ENCODE data around the gene STARD7.
"Not testable (repeated sequence)": the region's sequence is repeated elsewhere in the genome, so short reads cannot be mapped to it uniquely, and the experiment has no call there.

Gene STARD7

GRCh38 chr2:96146881-96147592, 61.6 kb downstream of the STARD7 start:
- no peak for DNase-seq

- peak; percentile 93 to 96 for DNase-seq
Measured at GRCh38 chr2:96146153-96146880, 62.3 kb downstream of the STARD7 start.

GRCh38 chr2:96145848-96146152, 62.8 kb downstream of the STARD7 start:
- DNase-seq = peak in 1 of 2 donors; percentile 54

DNA sequence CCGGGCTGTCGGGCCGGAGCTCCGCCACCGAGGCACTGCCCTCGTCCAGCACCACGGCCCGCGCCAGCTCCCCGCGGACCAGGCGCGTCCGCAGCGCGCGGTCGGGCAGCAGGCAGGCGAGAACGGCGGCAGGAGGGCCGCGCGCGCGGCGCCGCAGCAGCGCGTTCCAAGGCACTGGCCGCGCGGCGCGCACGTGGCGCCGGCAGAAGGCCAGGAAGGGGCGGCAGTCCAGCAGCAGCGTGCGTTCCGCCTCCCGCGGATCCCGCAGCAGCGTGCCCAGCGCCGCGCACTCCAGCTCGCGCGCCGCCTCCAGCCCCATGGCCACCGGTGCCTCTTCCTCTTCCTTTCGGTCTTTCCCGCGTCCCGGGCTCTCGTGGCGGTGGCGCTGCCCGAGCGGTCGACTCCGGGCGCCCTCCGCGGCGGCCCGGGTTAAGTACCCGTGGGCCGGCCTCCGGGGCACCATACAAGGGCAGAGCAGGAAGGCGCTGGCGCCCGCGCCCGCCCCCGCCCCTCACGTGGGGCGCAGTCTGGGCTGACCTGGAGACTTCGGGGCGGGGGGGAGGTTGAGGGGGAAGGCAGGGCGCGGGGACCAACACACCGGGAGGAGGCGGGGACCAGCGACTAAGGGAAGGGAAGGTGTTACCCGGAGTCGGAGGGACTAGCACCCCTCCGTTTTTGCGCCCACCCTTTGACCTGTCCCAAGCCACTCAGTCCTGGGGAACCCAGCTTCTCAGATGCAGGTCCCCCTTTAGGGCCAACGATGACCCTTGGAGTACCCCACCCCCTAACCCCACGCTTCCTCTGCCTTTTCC, 63.4 kb downstream of the STARD7 start, which contains the start of gene DUSP2:
Gene DUSP2 (minus strand): TSS at position 405 of the 812 bp plus-strand sequence. CDS start 86 bp downstream, at position 319.
- peak; percentile 86 to 96 for DNase-seq

DNA sequence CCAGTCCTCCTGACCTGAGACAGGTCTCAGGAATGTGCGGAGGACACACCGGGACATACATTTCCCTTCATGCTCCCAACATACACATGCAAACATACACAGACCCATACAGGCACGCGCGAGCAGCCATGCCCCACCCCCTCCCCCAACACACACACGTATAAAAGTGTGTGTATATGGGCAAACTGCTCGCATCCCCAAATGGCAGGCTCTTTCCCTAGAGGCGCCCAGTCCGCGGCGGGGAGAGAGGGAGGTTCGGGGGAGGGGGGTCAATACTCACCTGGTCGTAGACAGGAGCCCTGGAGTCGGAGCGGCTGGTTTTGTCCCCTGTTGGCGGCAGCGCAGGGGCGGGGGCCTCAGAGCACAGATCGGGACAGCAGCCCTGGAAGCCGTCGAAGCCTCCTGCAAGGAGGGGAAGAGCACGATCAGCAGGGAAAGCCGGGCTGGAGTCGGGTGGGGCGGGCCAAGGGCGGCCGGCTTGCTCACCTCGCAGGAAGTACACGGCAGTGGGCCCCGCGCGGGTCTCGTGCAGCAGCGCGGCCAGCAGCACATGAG, 64.1 kb downstream of the STARD7 start:
- DNase-seq = peak in 1 of 2 donors; percentile 27

- DNase-seq = no peak
Measured at GRCh38 chr2:96143848-96144480, 64.7 kb downstream of the STARD7 start.

DNA sequence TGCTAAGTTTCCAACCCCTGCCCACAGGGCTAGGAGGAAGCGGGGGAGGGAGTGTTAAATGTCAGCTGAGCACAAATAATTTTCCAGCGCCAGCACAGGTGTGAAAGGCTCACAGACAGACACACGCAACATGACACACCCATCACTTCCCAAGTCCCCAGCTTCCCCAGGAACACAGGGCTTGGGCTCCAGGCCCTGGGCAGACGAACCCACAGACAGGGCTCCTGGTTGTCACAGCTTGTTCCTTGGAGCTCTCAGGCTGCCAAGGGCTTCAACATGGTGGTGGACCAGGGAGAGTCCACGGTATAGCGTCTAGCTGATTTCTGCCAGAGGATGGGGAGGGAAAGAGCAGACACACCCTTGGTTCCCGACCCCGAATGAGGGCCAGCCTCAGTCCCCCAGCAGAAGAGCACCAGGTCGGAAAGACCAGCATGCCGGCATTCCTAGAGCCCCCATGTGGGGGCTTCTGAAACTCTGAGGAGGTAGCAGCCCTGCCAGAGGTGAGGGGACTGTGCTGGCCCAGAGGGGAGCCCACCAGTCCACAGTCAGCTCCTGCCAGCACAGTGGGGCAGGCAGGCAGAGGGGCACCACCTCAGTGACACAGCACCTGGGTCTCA, 65.3 kb downstream of the STARD7 start:
- DNase-seq = no peak

GRCh38 chr2:96142217-96143113, 66.2 kb downstream of the STARD7 start:
- peak in 1 of 2 donors; percentile 47 for DNase-seq

GRCh38 chr2:96141624-96141967, 67.0 kb downstream of the STARD7 start:
- not testable (repeated sequence) for DNase-seq

DNA sequence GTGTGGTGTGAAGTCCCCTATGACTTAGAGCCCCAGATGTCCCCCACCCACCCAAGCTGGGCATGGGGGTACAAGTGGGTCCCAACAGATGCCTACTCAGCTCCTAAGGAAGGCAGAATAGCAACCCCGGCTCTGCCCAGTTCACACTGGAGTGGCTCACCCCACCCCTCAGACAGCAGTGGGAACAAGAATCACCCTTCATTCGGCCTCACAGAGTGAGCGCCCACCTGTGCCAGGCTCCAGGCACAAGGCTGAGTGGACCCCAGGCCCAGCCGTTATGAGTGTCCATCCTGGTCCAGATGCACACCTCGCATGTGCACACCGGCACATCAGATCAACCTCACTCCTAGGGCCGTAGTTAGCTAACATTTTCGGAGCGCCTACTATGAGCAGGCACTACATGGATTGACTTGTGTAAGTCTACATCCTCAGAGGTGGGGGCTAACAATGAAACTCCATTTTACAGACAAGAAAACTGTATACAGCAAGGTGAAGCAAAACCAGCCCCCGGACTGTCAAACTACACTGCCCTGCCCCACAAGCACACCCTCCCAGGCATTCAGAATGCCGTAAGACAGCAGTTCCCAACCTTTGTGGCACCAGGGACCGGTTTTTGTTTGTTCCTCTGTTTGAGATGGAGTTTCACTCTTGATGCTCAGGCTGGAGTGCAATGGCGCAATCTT, 67.5 kb downstream of the STARD7 start:
- no peak for DNase-seq

DNA sequence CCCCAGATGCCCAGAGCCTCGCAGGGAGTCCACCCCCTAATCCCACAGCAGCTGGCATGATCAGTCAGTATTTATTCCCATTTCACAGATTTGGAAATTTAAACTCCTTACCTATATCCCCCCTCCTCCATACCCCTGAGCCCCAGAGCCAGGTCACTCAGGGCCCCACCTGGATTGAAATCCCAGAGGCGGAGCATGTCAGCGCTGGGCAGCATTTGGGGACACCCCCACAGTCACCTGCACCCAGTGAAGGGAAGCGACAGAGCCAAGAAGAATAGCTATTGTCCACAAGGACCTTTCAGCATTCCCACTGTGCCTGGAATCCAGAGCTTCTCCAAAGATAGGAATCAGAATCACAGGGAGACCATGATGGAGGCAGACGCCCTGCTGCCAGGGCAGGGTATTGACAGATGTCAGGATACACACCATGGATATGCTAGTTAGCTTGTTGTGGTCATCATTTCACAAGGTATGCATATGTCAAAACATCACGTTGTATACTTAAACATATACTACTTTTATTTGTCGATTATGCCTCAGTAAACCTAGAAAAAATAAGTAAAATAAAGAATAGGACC, 69.4 kb downstream of the STARD7 start:
- no peak for DNase-seq

DNA sequence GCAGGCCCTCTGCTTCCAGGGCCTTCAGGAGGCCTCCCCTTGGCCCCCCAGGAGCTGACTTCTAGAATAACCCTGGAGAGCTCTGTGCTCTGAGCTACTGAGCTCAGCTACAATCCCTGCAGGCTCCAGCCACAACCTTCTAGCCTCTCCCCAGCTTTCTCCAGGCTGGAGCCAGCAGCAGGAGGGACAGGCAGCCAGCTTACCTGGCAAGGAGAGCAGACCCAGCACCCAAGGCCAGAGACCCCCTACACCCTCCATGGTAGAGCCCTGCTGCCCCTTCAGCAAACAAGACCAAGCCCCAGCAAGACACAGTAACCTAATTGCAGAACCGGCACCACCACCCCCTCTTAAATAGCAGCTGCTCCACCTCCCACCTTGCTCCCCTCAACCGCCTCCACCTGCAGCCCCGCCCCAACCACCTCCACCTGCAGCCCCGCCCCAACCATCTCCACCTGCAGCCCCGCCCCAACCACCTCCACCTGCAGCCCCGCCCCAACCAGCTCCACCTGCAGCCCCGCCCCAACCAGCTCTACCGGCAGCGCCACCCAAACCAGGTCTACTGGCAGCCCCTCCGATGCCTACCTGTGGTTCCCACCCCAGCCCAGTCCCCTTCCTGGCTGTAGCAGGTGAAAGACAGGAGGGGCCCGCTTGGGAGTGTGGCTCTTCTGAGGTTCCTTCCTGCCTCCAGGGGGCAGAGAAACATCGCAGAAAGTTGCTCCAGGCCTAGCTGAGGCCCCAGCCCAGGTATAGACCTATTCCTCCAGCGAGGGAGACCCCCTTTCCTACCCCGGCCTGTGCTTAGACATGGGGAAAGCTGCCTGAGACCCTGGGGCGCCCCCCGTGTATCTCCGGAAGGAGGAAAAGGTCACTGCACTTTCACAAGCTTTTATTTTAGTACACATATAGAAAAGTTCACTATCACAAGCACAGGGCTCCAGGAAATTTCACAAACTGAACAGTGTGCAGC, 70.2 kb downstream of the STARD7 start, which contains the start of gene ASTL:
Gene ASTL (minus strand): TSS at position 324 of the 967 bp plus-strand sequence. CDS start 66 bp downstream, at position 258.
- peak in 1 of 2 donors; percentile 48 for DNase-seq

- DNase-seq = no peak
Measured at GRCh38 chr2:96137321-96138178, 71.1 kb downstream of the STARD7 start.

GRCh38 chr2:96136129-96136720, 72.4 kb downstream of the STARD7 start:
- DNase-seq = no peak

- no peak for DNase-seq
Measured at GRCh38 chr2:96135621-96136020, 73.0 kb downstream of the STARD7 start.

DNA sequence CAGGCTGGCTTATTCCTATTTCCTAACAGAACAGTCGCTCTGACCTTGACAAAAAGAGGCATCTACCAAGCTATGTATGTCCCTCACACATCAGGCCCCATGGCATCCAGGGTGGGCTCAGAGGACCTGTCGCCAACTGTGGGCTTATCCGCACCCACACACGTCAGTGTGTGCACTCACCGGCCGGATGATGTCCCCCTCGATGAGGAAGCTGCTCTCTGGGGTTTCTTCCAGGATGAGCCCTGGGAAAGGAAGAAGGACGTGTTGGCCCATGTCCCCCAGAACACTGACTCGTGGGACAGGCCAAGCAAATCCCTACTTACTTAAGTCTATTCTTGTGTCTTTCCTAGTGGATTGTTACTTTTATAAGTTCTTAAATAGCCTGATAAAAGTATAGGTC, 73.5 kb downstream of the STARD7 start:
- no peak for DNase-seq

All from inflammatory macrophage (primary cell).